ENCODE data around the gene ARPP21.

Gene ARPP21

GRCh38 chr3:35832140-35832571, 192.8 kb downstream of the ARPP21 start:
- TF ChIP-seq CTCF (IDR thresholded peaks at IDR 0.05), result no peak
- no peak overlapping the region for H3K27ac ChIP-seq
